GM18868 (cell line): ENCODE data around the gene TMEM63A.
"Not testable (repeated sequence)": the region's sequence is repeated elsewhere in the genome, so short reads cannot be mapped to it uniquely, and the experiment has no call there.

Source experiments
- ATAC-seq: cut with Tn5 transposase; IDR thresholded peaks from one replicate; pipeline ENCODE4 v1.9.1; 2021; ENCODE audit warnings: mild to moderate bottlenecking, moderate library complexity; ENCODE audit not compliant: unreplicated experiment

The TMEM63A gene

DNA sequence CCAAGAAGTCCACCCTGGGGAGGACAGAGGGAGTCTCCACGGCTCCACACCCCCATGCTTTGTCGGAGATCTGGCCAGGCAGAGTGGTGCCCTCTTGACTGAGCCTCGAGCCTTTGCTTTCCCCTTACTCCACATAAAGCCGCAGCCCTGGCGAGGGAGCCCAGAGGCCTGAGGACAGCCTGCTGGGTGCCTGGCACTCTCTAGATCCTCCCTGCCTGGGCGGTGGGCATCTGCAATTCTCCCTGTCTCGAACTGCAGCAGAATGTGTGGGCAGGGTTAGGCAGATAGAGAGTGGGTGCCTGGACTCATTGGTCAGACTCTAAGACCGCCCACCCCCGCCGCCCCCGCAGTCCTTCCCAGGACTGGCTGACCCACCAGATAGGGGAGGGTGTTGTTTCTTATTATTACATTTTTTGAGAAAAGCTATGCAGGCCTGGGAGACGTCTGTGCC, 58.3 kb downstream of the TMEM63A start:
- no peak for ATAC-seq

DNA sequence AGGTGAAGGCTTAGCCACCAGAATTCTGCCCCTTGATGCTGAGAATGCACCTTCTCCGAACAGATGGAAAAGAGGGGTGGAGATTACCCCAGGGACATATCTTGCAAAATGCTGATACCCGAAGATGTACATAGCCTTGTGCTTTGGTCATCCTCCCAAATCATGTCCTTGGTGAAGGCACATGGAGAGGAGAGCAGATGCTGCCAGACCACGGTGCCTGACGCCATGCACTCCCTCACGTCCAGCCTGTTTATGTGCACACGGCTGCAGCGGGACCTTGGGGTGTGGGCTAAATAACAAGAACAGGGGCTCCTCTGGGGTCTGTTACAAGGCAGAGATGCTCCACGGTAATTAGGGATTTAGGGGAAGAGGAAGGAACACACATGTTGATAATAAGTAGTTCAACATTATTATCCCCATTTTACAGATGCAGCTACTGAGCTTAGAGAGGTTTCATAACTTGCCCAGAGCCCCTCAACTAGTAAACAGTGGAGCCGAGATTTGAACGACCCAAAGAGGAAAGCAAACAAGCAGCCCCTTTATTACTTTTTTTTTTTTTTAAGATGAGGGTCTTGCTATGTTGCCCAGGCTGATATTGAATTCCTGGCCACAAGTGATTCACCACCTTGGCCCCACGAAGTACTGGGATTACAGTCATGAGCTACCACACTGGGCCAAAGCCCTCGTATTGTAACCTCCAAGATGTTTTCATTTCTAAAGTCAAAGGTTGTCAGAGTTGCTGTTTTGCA, 59.4 kb downstream of the TMEM63A start:
- ATAC-seq, result no peak

DNA sequence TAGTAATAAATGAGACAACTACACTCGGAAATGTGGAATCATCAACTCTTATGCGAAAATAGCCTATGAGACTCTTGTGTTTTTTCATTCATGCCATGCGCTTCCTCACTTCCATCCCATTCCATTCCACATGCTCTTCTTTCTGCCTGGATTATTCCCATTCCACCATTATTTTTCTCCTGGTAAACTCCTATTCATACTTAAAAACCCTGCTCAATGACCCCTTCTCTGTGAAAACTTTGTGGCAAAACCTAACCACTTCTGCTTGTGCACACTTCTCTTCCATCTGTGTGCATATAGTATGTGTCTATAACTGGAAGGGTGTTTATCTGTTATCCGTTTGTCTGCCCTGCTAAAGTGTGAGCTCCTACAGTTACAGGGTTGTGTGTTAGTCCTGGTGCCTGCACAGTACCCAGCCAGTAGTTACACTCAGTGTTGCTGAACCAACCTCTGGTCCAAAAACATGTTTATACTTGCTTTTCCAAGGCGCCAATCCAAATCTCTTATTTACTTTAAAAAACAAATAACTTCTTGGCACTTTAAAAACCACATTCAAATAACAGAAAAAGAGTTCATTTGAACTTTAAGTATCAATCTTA, 61.6 kb downstream of the TMEM63A start:
- ATAC-seq, result no peak

DNA sequence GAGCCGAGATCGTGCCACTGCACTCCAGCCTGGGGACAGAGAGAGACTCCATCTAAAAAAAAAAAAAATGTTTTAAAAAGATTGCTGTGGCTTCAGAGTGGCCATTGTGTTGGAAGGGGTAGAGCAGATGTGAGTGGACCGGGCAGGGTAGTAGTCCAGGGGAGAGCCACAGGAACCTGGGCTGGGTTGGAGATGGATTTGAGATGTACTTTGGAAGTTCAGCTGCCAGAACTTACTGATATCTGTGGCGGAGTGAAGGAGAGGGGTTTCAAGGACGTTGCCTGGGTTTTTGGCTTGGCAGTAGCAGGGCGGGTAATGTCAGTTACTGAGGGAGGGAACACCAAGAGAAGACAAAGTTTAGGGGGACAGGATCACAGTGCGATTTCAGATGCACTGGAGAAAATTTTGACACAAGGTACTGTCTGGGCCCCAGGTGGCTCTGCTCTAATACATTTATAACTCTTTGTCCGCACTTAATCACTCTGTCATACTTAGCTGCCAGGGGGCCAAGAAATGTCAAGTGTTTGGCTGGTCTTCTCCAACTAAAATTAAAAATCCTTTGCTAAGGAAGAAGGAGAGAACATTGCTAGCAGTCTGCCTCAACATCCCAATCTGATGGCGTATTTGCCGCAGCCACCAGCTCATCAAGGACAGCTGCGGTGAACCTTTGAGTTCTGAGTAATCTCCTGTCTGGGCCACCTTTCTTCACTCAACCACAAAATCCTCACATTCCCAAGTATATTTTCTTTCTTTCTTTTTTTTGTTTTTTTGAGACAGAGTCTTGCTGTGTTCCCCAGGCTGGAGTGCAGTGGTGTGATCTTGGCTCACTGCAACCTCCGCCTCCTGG, 62.6 kb downstream of the TMEM63A start:
- ATAC-seq, result no peak

DNA sequence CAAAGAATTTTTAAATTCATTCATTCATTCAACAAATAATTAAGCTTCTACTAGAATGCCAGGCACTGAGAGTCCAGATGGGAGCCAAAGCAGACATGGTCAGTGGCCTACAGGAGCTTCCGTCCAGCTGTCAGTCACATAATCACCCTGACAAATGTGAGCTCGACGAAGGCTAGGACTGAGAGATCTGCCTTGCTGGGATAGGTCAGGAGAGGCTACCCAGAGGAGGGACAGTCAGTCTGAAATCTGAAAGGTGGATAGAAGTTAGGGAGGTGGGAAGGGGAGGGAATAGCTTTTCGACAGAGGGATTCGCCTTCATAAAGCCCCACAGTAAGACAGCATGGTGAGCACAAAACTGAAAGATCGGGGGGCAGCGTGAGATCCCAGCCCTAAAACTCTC, 64.0 kb downstream of the TMEM63A start:
- no peak for ATAC-seq

DNA sequence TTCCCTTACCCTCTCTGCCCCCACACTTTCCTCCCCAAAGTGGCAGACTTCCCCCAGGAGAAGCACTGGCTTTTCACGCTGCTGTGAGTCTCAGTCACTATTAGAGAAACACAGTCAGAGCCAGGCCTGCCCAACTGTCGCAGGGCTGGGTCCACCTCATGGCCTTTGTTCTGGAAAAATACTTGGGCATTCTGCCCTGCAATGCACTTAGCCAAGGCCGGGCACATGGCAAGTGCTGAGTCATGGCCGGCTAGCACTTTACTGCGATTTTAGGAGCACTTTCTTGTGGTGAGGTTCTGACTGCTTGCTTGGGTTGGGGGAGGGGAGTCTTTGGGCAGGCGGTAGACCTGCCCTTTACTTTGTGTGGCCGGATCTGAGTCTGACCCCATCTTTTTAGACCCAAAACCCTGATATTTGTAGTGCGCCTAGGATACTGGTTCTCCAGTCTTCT, 64.5 kb downstream of the TMEM63A start:
- no peak for ATAC-seq

DNA sequence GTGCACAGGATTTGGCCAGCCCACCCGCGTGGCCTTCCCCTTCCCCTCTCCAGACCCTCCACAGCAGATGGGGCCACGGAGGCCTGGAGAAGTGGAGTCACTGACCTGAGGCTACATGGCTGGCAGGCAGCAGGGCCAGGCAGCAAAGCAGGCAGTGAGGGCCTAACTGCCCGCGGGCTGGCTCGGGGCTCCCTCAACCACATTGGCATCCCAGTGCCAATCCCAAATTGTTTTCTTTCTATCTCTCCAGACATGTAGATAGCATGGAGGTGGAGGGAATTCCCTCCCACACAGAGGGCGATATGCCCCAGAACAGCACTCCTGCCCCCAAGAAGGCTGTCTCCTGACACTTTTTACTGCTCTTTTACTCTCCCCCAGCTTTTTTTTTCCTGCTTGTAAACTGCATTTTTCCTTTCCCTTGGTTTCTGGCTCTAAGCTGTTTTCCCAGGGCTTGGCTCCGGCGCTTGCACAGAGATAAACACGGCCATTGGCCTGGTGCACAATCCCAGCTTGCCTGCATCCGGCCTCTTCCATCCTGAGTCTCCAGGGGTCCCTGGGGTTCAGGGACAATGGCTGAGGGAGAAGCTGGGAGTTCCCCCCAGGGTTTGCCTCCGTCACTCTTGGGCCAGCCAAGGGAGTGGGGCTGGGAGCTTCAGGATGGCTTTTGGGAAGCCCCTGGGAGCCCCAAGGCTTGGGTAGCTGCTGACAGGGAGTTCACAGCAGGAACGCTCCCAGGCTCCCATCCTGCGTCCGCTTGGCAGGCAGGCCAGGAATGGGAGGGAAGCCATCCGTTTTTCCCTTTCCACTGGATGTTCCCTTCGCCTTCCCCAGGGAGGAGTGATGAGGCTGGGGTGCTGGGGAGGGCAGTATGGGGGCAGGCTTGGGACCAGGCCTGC, 65.3 kb downstream of the TMEM63A start:
- no peak for ATAC-seq

DNA sequence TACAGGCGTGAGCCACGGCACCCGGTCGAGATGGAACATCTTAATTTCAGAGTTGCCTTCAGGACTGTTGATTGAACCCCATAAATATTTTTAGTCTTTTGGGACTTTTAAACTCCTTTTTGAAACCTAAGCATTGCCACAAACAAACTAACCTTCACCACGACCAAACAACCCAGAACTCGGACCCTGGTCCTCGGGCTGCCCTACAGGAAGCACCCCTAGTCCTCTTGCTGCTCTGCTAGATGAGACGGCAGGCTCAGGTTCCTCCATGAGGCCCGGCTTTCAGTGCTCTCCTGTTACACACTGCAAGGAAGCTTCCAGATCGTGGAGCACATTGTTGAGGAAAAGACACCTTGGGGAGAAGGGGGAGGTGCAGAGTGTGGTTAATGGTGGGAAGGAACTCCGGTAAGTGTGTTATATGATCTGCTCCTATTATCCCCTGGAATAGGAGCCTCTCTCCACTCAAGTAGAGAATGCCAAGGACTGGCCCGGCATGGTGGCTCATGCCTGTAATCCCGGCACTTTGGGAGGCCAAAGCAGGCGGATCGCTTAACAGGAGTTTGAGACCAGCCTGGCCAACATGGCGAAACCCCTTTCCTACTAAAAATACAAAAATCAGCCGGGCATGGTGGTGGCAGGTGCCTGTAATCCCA, 66.5 kb downstream of the TMEM63A start:
- no peak for ATAC-seq

DNA sequence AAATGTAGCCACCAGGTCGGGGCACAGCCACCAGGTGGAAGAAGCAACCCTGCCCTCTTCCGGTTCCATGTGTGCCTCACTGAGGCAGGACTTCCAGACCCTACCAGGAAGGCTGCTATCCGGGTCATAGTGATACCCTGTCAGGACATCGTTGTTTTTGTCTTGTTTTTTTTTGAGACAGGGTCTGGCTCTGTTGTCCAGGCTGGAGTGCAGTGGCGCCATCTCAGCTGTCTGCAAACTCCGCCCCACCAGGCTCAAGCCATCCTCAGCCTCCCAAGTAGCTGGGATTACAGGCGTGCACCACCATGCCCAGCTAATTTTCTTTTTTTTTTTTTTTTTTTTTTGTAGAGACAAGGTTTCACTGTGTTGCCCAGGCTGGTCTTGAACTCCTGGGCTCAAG, 67.1 kb downstream of the TMEM63A start:
- ATAC-seq, result not testable (repeated sequence)

DNA sequence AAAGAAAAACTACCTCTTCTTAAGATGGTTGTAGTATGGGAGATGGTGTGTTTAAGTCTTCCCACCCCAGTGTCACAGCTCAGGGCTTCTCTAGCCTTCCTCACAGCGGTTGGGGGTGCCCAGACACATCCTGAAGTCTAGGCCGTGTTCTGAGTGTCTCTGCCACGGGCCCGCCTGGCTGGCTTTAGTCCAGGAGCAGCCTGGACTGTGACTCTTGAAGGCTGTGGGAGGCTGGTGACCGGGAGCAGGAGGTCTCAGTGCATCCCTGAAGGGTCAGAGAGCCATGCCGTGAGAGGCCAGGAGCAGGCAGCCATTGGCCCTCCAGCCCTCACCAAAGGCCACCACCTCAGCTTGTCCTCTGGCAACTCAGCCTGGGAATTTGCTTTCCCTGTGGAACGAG, 67.8 kb downstream of the TMEM63A start:
- no peak for ATAC-seq

DNA sequence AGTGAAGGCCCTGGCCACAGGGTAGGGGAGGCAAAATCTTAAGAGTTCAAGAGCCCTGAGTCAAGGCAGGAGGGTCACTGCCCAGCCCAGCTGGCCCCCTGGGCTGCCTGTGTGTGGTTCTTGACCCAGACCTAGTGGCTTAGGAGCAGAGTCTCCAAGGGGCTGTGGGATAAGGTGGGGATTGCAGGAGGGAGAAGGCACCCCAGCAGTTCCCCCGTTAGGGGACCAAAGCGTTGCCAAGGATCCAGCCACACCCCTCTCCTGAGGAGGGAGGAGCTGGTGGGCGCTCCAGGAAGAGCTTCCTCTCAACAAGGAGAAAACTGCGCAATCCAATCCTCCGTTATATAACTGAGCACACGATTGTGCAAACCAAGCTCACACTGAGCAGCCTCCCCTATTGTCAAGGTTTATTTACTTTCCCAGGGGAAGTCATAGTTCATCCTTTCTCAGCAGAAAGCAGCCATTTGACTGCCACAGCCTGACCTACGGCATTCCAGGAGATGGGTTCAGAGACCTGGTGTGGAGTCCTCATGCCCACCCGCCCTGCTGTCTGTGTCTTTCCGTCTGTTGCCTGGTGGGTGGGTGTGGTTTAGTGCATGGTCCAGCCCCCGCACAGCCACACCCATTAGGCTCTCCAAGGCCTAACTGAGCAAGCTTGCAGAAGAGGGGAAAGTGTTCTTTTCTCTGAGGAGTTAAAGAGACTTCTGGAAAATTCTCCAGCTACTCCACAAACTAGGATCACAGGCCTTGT, 68.8 kb downstream of the TMEM63A start:
- no peak for ATAC-seq

DNA sequence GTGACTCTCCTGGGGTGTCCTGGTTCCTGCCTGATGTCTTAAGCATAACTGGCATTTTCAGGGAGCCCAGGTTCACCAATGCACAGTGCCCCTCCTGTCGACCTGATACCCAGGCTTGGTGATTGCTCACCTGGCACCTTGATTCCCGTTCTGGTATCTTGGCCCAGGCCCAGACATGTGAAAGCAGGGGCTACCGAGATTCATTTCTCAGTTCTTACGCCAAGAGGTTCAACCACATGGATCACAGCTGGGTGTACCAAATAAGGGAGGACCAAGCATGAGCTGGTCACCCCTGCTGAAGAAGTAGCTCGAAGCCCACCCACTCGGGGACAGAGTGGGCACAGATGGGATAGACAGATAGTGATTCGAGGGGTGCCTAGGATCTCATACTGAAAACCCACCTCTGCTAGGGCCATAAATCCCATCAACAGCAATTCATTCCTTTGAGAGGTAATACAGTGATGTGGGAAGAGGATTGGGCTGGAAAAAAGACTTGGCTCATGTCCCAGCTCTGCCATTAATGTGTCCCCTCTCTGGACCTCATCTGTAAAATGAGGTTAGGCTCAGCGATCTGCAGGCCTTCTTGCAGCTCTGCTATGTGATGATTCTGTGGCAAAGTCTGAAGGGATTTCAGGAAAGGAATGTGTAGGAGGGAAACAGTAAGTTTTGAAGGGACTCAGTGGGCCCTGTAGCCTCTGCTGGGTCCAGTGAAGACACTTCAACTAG, 69.5 kb downstream of the TMEM63A start:
- no peak for ATAC-seq

DNA sequence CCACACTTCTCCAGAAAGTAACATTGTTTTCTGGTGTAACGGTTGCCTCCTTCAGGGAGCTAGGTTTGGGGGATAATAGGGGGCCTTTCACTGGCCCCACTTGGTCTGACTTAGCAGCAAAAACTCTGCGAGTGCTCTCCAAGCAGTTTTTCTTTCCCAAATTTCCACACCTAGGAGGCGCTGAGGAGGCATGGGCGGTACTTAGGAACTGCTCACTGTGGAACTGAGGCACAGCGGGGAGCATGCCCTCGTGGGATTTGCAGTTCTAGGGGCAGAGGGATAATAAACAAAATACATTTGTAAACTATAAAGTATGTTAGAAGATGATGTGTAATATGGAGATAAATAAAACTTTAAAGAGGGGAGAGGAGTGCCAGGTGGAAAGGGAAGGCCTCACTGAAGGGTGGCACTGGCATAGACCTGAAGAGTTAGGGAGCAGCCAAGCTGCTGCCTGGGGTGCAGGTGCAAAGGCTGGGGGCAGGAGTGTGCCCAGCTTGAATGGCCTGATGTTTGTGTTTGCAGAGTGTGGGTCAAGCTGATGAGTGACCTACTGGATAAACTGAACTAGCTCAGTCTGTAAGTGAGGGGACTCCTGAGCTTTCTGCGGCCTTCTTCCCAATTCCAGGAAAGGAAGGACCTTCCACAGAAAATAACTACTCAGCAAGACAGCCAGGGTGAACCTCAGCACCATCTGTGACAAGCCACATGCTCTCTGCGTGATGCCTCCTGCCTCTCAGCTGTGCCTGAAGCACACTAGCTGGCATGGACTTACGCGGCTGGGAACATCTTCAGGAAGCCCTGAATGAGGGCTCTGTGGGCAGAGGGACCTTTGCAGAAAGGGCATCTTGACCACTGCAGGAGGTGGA, 70.3 kb downstream of the TMEM63A start:
- no peak for ATAC-seq

DNA sequence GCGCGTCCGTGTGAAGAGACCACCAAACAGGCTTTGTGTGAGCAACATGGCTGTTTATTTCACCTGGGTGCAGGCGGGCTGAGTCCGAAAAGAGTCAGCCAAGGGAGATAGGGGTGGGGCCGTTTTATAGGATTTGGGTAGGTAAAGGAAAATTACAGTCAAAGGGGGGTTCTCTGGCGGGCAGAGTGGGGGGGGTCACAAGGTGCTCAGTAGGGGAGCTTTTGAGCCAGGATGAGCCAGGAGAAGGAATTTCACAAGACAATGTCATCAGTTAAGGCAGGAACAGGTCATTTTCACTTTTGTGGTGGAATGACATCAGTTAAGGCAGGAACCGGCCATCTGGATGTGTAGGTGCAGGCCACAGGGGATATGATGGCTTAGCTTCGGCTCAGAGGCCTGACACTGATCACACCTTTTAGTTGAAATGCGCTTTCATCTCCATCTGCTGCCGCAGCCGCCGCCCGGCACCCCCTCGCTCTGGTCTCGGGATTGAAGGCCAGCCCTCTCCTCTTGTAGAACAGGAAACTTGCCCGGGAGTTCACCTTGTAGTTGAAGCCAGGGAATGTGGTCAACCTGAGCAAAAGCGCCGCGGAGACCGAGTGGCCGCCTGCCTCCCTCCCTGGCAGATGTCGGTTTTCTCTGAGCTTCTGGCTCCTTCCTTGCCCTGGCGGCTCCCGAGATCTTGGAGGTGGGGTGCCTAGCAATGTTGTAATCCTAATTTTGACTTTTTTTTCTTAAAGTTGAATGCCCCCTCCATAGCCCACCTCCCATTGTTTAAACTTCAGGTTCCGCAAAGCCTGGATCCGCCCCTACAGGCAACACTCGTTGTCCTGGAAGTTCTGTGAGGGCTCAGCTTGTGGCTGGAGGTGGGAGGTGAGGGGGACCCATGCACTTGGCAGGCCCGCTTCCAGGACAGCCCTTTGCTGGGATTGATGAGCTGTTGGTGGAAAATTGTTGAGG, 71.3 kb downstream of the TMEM63A start:
- not testable (repeated sequence) for ATAC-seq

DNA sequence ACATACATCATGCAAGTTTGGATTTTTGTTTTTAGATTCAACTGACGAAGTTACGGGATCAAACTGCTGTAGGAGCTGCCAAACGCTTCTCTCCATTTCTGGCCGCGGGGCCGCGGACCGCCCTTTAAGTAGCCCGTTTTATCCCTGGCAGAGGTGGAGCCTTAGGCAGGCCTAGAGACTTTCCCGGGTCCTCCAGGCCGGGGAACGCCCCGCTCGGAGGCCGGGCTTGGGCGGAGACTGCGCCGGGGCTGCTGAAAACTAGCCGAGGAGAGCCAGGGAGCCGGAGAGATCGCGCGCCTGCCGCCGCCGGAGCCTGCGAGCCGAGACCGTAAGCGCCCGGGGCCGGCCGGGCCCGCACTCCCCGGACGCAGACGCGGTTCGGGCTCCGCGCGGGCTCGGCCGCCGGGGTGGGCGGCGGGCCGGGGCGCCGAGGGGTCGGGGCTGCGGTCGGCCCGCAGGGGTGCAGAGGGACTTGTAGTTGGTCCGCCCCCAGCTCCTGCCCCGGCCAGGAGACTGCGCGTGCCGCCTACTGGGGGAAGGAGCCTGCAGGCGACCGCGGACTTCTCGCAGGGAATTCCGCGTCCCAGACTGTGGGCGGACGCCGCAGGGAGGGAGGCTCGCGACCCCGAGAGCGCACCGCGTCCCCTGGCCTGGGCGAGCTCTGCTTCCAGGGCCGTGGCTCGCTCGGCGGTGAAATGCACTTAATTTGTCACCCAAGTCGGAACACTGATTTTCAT, 72.2 kb downstream of the TMEM63A start, which contains the start of gene EPHX1:
Gene EPHX1 (plus strand): TSS at position 283 of the 737 bp plus-strand sequence. CDS start 18,606 bp downstream, outside the sequence.
- peak; percentile 98 for ATAC-seq

DNA sequence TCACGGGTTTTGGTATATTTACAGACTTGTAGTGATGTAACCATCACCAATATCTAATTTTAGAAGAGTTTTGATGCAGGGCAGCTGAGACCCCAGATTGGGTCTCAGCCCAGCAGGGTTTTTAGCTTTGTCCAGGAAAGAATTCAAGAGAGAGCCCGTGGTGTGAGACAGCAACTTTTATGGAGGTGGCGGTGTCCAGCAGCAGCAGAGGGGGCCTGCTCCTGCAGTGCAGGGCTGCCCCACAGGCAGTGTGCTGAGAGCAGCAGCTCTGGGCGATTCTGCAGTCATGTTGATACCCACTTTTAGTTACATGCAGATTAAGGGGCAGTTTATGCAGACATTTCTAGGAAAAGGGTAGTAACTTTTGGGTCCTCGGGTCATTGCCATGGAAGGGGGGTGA, 74.0 kb downstream of the TMEM63A start:
- no peak for ATAC-seq
